GM23248 (cell line): ENCODE measurements around the gene LGALS3BP.

Source experiments
- EZH2 ChIP-seq: fragments of 200-600 bp; sonication (generic); IDR thresholded peaks from 2 replicates; pipeline ENCODE4 v1.6.1; 2018; ENCODE audit warnings: antibody characterized with exemption, mild to moderate bottlenecking; ENCODE audit not compliant: insufficient read depth, poor library complexity, severe bottlenecking
- EZH2phosphoT487 ChIP-seq: fragments of 200-600 bp; sonication (generic); IDR thresholded peaks from 2 replicates; pipeline ENCODE4 v1.6.1; 2018; ENCODE audit warnings: antibody characterized with exemption, moderate library complexity, mild to moderate bottlenecking, low read depth; ENCODE audit not compliant: insufficient read depth

GRCh38 chr17:78992542-78993212 is 13.0 kb upstream of the LGALS3BP start:
- TF ChIP-seq EZH2 (no peak), EZH2phosphoT487 (no peak)
